A673 (cell line): ENCODE results near the gene IFNG. TPM values are rescaled to one million over a fixed set of nuclear protein-coding genes. Genes with fewer than 3 reads are reported as not detected.

Experiments
- BruUV-seq: library from RNA; stranded (reverse); fragments of 400-500 nt; replicated peaks from 2 replicates; lab custom pipeline; 2021; lab: Mats Ljungman, UMichigan
- CTCF ChIA-PET: fragments of 300-600 bp; sonication (Branson Sonifier 250); formaldehyde crosslinking; loops from one replicate; lab custom pipeline; 2022; ENCODE audit warnings: antibody characterized with exemption; lab: Charles Lee
- POLR2A ChIA-PET: fragments of 300-600 bp; sonication (Branson Sonifier 250); formaldehyde crosslinking; loops from one replicate; lab custom pipeline; 2022; ENCODE audit warnings: antibody characterized with exemption; ENCODE audit not compliant: low non-redundant PET; lab: Charles Lee
- DNase-seq: peaks from one replicate; pipeline ENCODE4 v3.0.0-alpha.2; 2015; ENCODE audit warnings: low spot score
- H3K27ac ChIP-seq: fragments of 200-600 bp; sonication (generic); 2 replicates; pipeline ENCODE4 v1.5.1; 2016; ENCODE audit warnings: mixed run types, low read depth, mild to moderate bottlenecking, mixed read lengths, antibody characterized with exemption, low read length; ENCODE audit not compliant: poor library complexity, severe bottlenecking
- H3K27me3 ChIP-seq: fragments of 200-600 bp; sonication (generic); replicated peaks from 2 replicates; pipeline ENCODE4 v1.6.1; 2017; ENCODE audit warnings: mixed run types, low read depth, mild to moderate bottlenecking, mixed read lengths, antibody characterized with exemption, low read length; ENCODE audit not compliant: insufficient read depth, poor library complexity
- H3K36me3 ChIP-seq: fragments of 200-600 bp; sonication (generic); 2 replicates; pipeline ENCODE4 v1.6.1; 2016; ENCODE audit warnings: mixed run types, mild to moderate bottlenecking, mixed read lengths, antibody characterized with exemption, low read length; ENCODE audit not compliant: insufficient read depth, poor library complexity, severe bottlenecking
- H3K4me1 ChIP-seq: fragments of 200-600 bp; sonication (generic); 2 replicates; pipeline ENCODE4 v1.6.1; 2017; ENCODE audit warnings: mixed run types, mild to moderate bottlenecking, mixed read lengths, antibody characterized with exemption, low read length; ENCODE audit not compliant: insufficient read depth, poor library complexity, severe bottlenecking
- H3K4me3 ChIP-seq: fragments of 200-600 bp; sonication (generic); 2 replicates; pipeline ENCODE4 v1.5.1; 2016; ENCODE audit warnings: low read depth, mixed run types, mild to moderate bottlenecking, mixed read lengths, low read length; ENCODE audit not compliant: poor library complexity, severe bottlenecking
- H3K9me3 ChIP-seq: fragments of 200-600 bp; sonication (generic); 2 replicates; pipeline ENCODE4 v1.6.1; 2016; ENCODE audit warnings: mixed run types, low read depth, mild to moderate bottlenecking, mixed read lengths, antibody characterized with exemption, low read length; ENCODE audit not compliant: poor library complexity, severe bottlenecking
- CTCF ChIP-seq: fragments of 300-800, 200-600 bp; sonication (generic); conservative IDR thresholded peaks from 2 replicates; pipeline ENCODE4 v1.5.1; 2017; ENCODE audit warnings: low read depth, mild to moderate bottlenecking, antibody characterized with exemption, low read length, moderate library complexity, mixed read lengths
- EZH2 ChIP-seq: fragments of 200-600 bp; sonication (generic); IDR thresholded peaks from 2 replicates; pipeline ENCODE4 v1.6.1; 2017; ENCODE audit warnings: borderline replicate concordance, low read depth, mild to moderate bottlenecking, mixed read lengths, antibody characterized with exemption, low read length; ENCODE audit not compliant: poor library complexity, severe bottlenecking
- intact Hi-C: fragments of 100-400 bp; cut with micrococcal nuclease; formaldehyde crosslinking; loops from one replicate; pipeline ENCODE4 v1.10.0; 2022; ENCODE audit not compliant: unreplicated experiment
- total RNA-seq: library from RNA; stranded (reverse); gene quantifications from 2 replicates; pipeline ENCODE4 v1.2.3, GENCODE V29; 2021

IFNG gene
- total RNA-seq, 1 experiment from 2014 or later: not detected

DNA sequence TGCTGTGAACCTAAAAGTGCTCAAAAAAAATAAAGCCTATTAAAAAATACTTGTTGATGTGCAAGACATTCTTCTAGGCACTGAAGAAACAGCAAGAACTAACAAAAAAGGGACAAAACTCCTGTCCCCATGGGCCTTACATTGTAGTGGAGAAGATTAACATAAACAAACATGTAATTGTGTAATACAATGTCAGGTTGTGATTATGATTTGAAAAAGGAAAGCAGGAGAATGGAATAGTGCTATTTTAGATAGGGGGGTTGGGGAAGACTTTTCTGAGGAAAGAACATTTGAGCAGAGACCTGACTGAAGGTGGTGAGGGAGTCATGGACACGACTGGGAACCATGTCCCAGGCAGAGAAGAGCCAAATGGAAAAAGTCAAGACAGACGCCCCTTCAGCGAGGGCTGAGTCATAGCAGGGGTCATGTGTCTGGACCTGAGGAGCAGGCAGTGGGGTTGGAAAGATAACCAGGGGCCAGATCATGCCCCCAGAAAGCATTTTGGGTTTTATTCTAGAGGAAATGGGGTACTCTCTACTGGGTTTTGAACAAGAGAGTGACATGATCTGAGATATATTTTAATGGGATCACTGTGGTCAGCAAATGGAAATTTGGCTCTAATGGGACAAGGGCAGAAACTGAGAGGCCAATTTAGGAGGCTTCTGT lies 19.4 kb upstream of the IFNG start:
- Histone ChIP-seq H3K4me3 (no peak overlapping the region), H3K27ac (no peak overlapping the region), H3K9me3 (no peaks in the 10 kb centered on the region), H3K36me3 (no peaks in the 10 kb centered on the region), H3K27me3 (no peaks in the 10 kb centered on the region), H3K4me1 (no peaks in the 10 kb centered on the region)
- DNase-seq: no peak
- ChIA-PET CTCF (interaction anchor here (0.6 kb wide), 1 partner anchor 138 kb away, joined by 3 read pairs; no protein-coding TSS in a partner anchor), POLR2A (no interaction called here)
- BruUV-seq: no TSS peak
- intact Hi-C loops: no loop called here
- TF ChIP-seq EZH2: no peak
- TF ChIP-seq CTCF: no peak

DNA sequence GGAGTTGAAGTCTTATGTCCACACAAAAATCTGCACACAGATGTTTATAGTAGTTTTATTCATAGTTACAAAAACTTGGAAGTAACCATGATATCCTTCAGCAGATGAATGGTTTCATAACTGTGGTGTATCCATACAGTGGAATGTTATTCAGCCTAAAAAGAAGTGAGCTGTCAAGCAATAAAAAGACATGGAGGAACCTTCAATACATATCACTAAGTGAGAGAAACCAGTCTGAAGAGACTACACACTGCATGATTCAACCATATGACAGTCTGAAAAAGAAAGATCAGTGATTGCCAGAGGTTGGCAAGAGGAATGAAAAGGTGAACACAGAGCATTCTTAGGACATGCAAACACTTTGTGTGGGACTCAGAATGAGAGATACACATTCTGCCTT lies 18.6 kb upstream of the IFNG start:
- CTCF ChIA-PET: no interaction called here
- no peaks in the 10 kb centered on the region for H3K9me3 ChIP-seq
- no peaks in the 10 kb centered on the region for H3K27me3 ChIP-seq
- DNase-seq: no peak
- no peak overlapping the region for H3K4me3 ChIP-seq
- intact Hi-C loops: no loop called here
- no TSS peak for BruUV-seq
- no peaks in the 10 kb centered on the region for H3K36me3 ChIP-seq
- H3K27ac ChIP-seq: no peak overlapping the region
- POLR2A ChIA-PET: no interaction called here
- no peak for TF ChIP-seq EZH2
- no peaks in the 10 kb centered on the region for H3K4me1 ChIP-seq

- no peak for DNase-seq
- CTCF ChIA-PET: no interaction called here
- Histone ChIP-seq H3K9me3 (no peaks in the 10 kb centered on the region), H3K4me1 (no peaks in the 10 kb centered on the region), H3K36me3 (no peaks in the 10 kb centered on the region), H3K27me3 (no peaks in the 10 kb centered on the region), H3K4me3 (no peak overlapping the region), H3K27ac (no peak overlapping the region)
- intact Hi-C loops: no loop called here
- TF ChIP-seq EZH2 (no peak), CTCF (no peak)
- no TSS peak for BruUV-seq
- POLR2A ChIA-PET: no interaction called here
Measured at GRCh38 chr12:68177562-68177961, 18.0 kb upstream of the IFNG start.

GRCh38 chr12:68176257-68176656 lies 16.7 kb upstream of the IFNG start:
- no peak overlapping the region for H3K27ac ChIP-seq
- CTCF ChIA-PET: interaction anchor here (0.8 kb wide), 1 partner anchor 19 kb away, joined by 3 read pairs; no protein-coding TSS in a partner anchor
- no peak for DNase-seq
- BruUV-seq: no TSS peak
- no peaks in the 10 kb centered on the region for H3K27me3 ChIP-seq
- no peaks in the 10 kb centered on the region for H3K36me3 ChIP-seq
- no peak overlapping the region for H3K4me3 ChIP-seq
- H3K9me3 ChIP-seq: no peaks in the 10 kb centered on the region
- POLR2A ChIA-PET: no interaction called here
- no peak for TF ChIP-seq CTCF
- TF ChIP-seq EZH2: no peak
- intact Hi-C loops: no loop called here
- no peaks in the 10 kb centered on the region for H3K4me1 ChIP-seq
